WERI-Rb-1 (cell line): ENCODE results near the gene GCN1.

ENCODE experiments used
- DNase-seq: peaks from one replicate; pipeline ENCODE4 v3.0.0-alpha.2; 2020
- H3K27ac ChIP-seq: fragments of 250-450 bp; sonication (Bioruptor Pico); 2 replicates; pipeline ENCODE4 v1.5.1; 2020; ENCODE audit warnings: mild to moderate bottlenecking, moderate library complexity
- H3K27me3 ChIP-seq: fragments of 250-450 bp; sonication (Bioruptor Pico); 2 replicates; pipeline ENCODE4 v1.5.1; 2021; ENCODE audit warnings: mild to moderate bottlenecking, low read depth, moderate library complexity; ENCODE audit not compliant: insufficient read depth, severe bottlenecking
- H3K36me3 ChIP-seq: fragments of 250-450 bp; sonication (Bioruptor Pico); 2 replicates; pipeline ENCODE4 v1.5.1; 2020; ENCODE audit warnings: mild to moderate bottlenecking, moderate library complexity
- H3K4me3 ChIP-seq: 2 replicates; pipeline ENCODE4 v1.5.1; 2011; ENCODE audit warnings: low read depth, mild to moderate bottlenecking, control low read depth, low read length
- H3K9me3 ChIP-seq: fragments of 250-450 bp; sonication (Bioruptor Pico); 2 replicates; pipeline ENCODE4 v1.5.1; 2021; ENCODE audit warnings: mild to moderate bottlenecking, moderate library complexity; ENCODE audit not compliant: severe bottlenecking
- CTCF ChIP-seq: IDR thresholded peaks from 2 replicates; pipeline ENCODE4 v1.5.1; 2011; ENCODE audit warnings: low read depth, mild to moderate bottlenecking, control low read depth, inconsistent platforms, low read length

GCN1 gene

GRCh38 chr12:120230326-120230973 is 35.9 kb upstream of the GCN1 start:
- TF ChIP-seq CTCF, result no peak
- Histone ChIP-seq H3K36me3 (no peaks in the 10 kb centered on the region), H3K27me3 (no peaks in the 10 kb centered on the region), H3K27ac (peak overlapping the region; percentile 62), H3K4me3 (peak overlapping the region; percentile 13; the same call in 1 of the 2 replicates), H3K9me3 (no peaks in the 10 kb centered on the region)
- peak; percentile 94 for DNase-seq

- Histone ChIP-seq H3K4me3 (no peak overlapping the region), H3K36me3 (no peaks in the 10 kb centered on the region), H3K27me3 (no peaks in the 10 kb centered on the region), H3K27ac (peak overlapping the region; percentile 48), H3K9me3 (no peaks in the 10 kb centered on the region)
- no peak for DNase-seq
- no peak for TF ChIP-seq CTCF
These were observed 35.2 kb upstream of the GCN1 start for GRCh38 chr12:120229487-120230325.

GRCh38 chr12:120229071-120229486 is 34.6 kb upstream of the GCN1 start:
- H3K27ac ChIP-seq, result no peak overlapping the region
- H3K9me3 ChIP-seq, result no peaks in the 10 kb centered on the region
- peak; percentile 69 for DNase-seq
- H3K4me3 ChIP-seq, result peak overlapping the region; percentile 8
- no peak for TF ChIP-seq CTCF
- no peaks in the 10 kb centered on the region for H3K27me3 ChIP-seq
- H3K36me3 ChIP-seq, result no peaks in the 10 kb centered on the region

- TF ChIP-seq CTCF, result peak; percentile 98
These were observed 34.0 kb upstream of the GCN1 start for GRCh38 chr12:120228291-120229070.

GRCh38 chr12:120228041-120228290 is 33.5 kb upstream of the GCN1 start:
- no peak for TF ChIP-seq CTCF
- Histone ChIP-seq H3K36me3 (peaks cover under 1% of the 10 kb centered on the region; the same call in 1 of the 2 replicates), H3K9me3 (no peaks in the 10 kb centered on the region), H3K27me3 (no peaks in the 10 kb centered on the region), H3K27ac (no peak overlapping the region), H3K4me3 (no peak overlapping the region)
- DNase-seq, result no peak

More at GRCh38 chr12:120228291-120229070, 34.0 kb upstream of the GCN1 start:
- no peak overlapping the region for H3K27ac ChIP-seq
- no peaks in the 10 kb centered on the region for H3K27me3 ChIP-seq
- H3K9me3 ChIP-seq, result no peaks in the 10 kb centered on the region
- H3K36me3 ChIP-seq, result no peaks in the 10 kb centered on the region
- peak overlapping the region; percentile 8 for H3K4me3 ChIP-seq
- peak; percentile 87 for DNase-seq
